Fibroblast of mammary gland (primary cell): ENCODE data around the gene FIBCD1.

Experiments used
- DNase-seq: peaks from one replicate; pipeline ENCODE4 v3.0.0-alpha.2; 2010; ENCODE audit warnings: low read depth
- H3K4me3 ChIP-seq: 2 replicates; pipeline ENCODE4 v1.5.1; 2011; ENCODE audit warnings: low read depth, mild to moderate bottlenecking, low read length, moderate library complexity; ENCODE audit not compliant: control insufficient read depth
- CTCF ChIP-seq: conservative IDR thresholded peaks from 2 replicates; pipeline ENCODE4 v1.5.1; 2011; ENCODE audit warnings: low read depth, low read length, inconsistent platforms; ENCODE audit not compliant: control insufficient read depth, insufficient read depth

The FIBCD1 gene

GRCh38 chr9:130852801-130853200, 86.2 kb downstream of the FIBCD1 start:
- TF ChIP-seq CTCF: no peak
- no peak for DNase-seq
- no peak overlapping the region for H3K4me3 ChIP-seq
